Stimulated activated CD4-positive, alpha-beta T cell treated with anti-CD3 and anti-CD28 coated beads, Interleukin-1b, Interleukin-23, amount 100 ng/mL, for 4 hours (primary cell): ENCODE results near the gene TMEM31.
"Not testable (repeated sequence)": the region's sequence is repeated elsewhere in the genome, so short reads cannot be mapped to it uniquely, and the experiment has no call there.

ENCODE experiments used
- DNase-seq, 2 donors: peaks; one replicate each; pipeline ENCODE4 v3.0.0-alpha.2; 2020; ENCODE audit warnings: low read depth in 2 of 2

TMEM31 gene

GRCh38 chrX:103726477-103726876 lies 15.8 kb downstream of the TMEM31 start:
- DNase-seq: no peak

DNA sequence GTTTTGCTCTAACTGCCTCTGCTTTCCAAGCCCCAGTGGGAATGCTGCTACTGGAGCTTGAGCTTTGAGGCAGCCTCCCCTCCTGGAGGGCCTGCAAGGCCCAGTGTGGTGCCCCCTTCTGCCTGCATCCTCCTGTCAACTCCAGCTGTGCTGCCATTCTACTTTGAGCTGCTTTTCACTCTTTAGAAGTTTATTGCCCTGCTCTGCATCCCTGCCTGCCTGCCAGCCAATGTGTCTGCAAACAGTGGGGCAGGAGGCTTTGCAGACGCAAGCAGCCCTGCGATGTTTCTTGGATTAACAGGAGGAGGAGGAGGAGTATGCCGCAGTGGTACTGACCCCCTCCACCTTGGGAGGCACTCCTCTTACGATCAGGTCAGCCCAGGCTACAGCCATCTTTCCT lies 16.4 kb downstream of the TMEM31 start:
- no peak for DNase-seq

- DNase-seq: no peak
Measured at GRCh38 chrX:103729015-103729414, 18.3 kb downstream of the TMEM31 start.

GRCh38 chrX:103730147-103730795 lies 19.6 kb downstream of the TMEM31 start:
- DNase-seq: no peak

- DNase-seq: no peak
Measured at GRCh38 chrX:103730796-103731493, 20.2 kb downstream of the TMEM31 start.

- DNase-seq: no peak
Measured at GRCh38 chrX:103733017-103733416, 22.3 kb downstream of the TMEM31 start.

GRCh38 chrX:103734125-103734760 lies 23.5 kb downstream of the TMEM31 start:
- no peak for DNase-seq

- DNase-seq: no peak
Measured at GRCh38 chrX:103737696-103738095, 27.0 kb downstream of the TMEM31 start.

GRCh38 chrX:103739421-103739820 lies 28.7 kb downstream of the TMEM31 start:
- DNase-seq: no peak

DNA sequence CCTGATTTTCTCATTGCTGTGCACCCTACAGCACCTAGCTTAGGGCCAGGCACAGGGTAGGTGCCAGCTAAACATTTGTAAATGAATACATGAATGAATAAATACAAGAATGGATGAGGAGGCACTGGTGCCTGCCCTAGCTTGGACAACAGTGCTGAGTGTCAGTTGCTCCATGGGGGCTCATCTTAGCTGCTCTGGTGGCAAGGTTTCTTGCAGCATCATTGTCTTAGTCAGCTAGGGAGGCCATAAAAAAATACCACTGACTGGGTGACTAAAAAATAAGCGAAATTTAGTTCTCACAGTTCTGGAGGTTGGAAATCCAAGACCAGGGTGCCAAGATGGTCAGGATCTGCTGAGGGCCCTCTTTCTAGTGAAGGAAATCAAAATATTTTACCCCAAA lies 31.2 kb downstream of the TMEM31 start:
- DNase-seq: no peak

DNA sequence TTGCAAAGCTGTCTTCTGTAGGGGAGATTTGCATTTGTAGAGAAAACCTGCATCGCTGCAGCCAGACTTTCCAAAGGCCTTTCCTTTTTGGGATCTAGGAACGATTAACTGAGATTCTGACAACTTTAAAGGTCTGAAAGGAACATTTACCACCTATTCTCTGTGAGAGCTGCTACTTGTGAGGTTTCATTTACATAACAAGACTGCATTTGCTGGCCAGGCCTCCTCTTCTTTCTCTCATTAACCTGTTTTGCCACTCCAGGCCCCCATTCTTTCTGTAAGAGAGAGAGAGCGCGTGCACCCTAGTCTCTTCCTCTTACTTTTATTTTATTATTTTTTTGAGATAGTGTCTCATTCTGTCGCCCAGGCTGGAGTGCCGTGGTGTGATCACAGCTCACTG lies 31.6 kb downstream of the TMEM31 start:
- DNase-seq: no peak

DNA sequence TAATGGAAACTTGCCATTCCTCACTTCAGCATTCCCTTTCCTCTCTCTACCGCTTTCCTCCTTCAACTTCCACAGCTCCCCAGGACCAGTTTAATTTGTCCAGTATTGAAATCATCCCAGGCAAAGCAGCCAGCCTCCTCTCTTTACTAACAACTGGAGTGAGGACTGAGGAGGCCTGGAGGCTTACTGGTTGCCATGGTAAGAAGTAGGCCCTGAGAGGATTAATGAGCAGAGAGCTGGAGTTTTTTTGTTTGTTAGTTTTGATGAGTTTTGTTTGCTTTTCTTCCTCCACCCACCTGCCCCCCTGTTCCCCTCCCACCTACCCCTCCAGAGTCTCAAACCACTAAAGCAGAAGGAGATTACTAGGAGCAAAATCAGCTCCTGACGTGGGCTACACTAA lies 36.5 kb downstream of the TMEM31 start:
- DNase-seq: no peak

DNA sequence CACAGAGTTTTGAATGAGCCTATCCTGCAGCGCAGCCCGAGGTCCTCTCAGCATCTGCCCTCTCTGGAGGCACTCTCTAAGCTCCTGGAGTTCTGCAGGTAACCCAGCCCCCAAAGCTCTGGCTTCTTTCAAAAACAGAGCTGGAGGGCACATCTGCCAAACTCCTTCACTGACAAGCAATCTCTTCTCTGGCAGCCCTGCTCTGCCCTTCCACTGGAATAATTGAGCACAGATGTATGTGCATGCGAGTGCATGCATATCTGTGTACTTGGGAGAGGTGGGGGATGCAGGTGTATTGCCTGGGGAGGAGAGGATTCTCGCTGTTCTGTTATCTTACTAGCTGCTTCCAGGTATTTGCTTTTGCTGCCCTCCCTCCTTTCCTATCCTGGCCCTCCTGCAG lies 43.7 kb downstream of the TMEM31 start:
- DNase-seq: no peak

GRCh38 chrX:103756736-103757135 lies 46.0 kb downstream of the TMEM31 start:
- no peak for DNase-seq

DNA sequence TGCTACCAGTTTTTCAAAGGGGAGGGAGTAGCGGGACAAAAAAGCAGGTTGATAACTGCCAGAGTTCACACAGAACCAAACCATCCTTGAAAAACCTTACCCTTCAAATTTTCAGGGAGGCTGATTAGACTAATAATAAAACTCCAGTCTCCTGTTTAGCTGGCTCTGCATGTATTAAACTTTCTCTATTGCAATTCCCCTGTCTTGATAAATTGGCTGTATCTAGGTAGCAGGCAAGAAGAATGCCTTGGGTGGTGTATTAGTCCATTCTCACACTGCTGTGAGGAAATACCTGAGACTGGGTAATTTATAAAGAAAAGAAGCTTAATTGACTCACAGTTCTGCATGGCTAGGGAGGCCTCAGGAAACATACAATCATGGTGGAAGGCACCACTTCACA lies 47.8 kb downstream of the TMEM31 start:
- DNase-seq: no peak

DNA sequence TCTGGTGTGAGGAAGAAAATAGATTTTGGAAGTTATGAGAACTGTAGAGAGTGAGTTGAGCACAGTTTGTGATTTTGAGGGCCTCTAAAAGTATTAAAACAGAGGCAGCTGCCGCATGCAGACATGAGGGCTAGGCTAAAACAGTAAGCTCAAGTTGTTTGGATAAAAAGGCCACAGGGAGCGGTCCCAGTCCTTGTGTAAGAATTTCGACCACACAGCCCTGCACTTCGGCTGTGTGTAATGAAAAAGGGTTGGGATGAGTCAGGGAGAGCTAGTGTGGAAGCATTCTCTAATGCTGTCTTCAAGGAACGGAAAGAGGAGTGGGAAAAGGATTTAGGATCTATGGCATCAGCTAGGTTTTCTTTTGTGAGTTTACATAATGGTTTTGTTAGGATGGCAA lies 52.8 kb downstream of the TMEM31 start:
- DNase-seq: not testable (repeated sequence)
